NCI-H748 (cell line): ENCODE results near the gene IFIT3.
"Not testable (repeated sequence)": the region's sequence is repeated elsewhere in the genome, so short reads cannot be mapped to it uniquely, and the experiment has no call there.

Experiments used
- DNase-seq: peaks from one replicate; lab custom pipeline; 2025; ENCODE audit not compliant: unreplicated experiment; lab: John Stamatoyannopoulos, UW

The IFIT3 gene

GRCh38 chr10:89335226-89335625 is 7.4 kb downstream of the IFIT3 start:
- DNase-seq, result no peak

GRCh38 chr10:89336241-89336640 is 8.4 kb downstream of the IFIT3 start:
- DNase-seq, result no peak

- DNase-seq, result no peak
These were observed 9.7 kb downstream of the IFIT3 start for GRCh38 chr10:89337484-89337883.

- no peak for DNase-seq
These were observed 10.9 kb downstream of the IFIT3 start for GRCh38 chr10:89338713-89339112.

GRCh38 chr10:89339875-89340274 is 12.1 kb downstream of the IFIT3 start:
- no peak for DNase-seq

- DNase-seq, result no peak
These were observed 13.9 kb downstream of the IFIT3 start for GRCh38 chr10:89341649-89342048.

- no peak for DNase-seq
These were observed 14.6 kb downstream of the IFIT3 start for GRCh38 chr10:89342206-89342958.

- no peak for DNase-seq
These were observed 15.4 kb downstream of the IFIT3 start for GRCh38 chr10:89343089-89343767.

- no peak for DNase-seq
These were observed 16.4 kb downstream of the IFIT3 start for GRCh38 chr10:89344156-89344555.

GRCh38 chr10:89345367-89346000 is 17.7 kb downstream of the IFIT3 start:
- no peak for DNase-seq

GRCh38 chr10:89346405-89347254 is 18.8 kb downstream of the IFIT3 start:
- no peak for DNase-seq

- DNase-seq, result no peak
These were observed 20.1 kb downstream of the IFIT3 start for GRCh38 chr10:89347701-89348457.

GRCh38 chr10:89348481-89348880 is 20.7 kb downstream of the IFIT3 start:
- no peak for DNase-seq

- no peak for DNase-seq
These were observed 21.2 kb downstream of the IFIT3 start for GRCh38 chr10:89348975-89349374.

- not testable (repeated sequence) for DNase-seq
These were observed 23.0 kb downstream of the IFIT3 start for GRCh38 chr10:89350631-89351315.

- DNase-seq, result no peak
These were observed 23.6 kb downstream of the IFIT3 start for GRCh38 chr10:89351412-89351779.

- DNase-seq, result no peak
These were observed 24.2 kb downstream of the IFIT3 start for GRCh38 chr10:89351780-89352597.

GRCh38 chr10:89352802-89353201 is 25.0 kb downstream of the IFIT3 start:
- DNase-seq, result no peak

GRCh38 chr10:89355394-89355931 is 27.7 kb downstream of the IFIT3 start:
- DNase-seq, result no peak
